Right lobe of liver (tissue), 6 donors: Measurements from ENCODE around the gene DDX41. TPM values are rescaled to one million over a fixed set of nuclear protein-coding genes. Genes with fewer than 3 reads are reported as not detected.

Source experiments
- ATAC-seq, 4 donors: fragments of 200-7000 bp; cut with Tn5 transposase; one replicate each; pipeline ENCODE4 v1.9.1; 2020; ENCODE audit warnings: mild to moderate bottlenecking in 4 of 4, moderate library complexity in 4 of 4
- DNase-seq, 3 donors: peaks; one replicate each; pipeline ENCODE4 v3.0.0-alpha.2; 2020
- H3K27ac ChIP-seq, 3 donors: fragments of 200-600 bp; one replicate each; pipeline ENCODE4 v1.8.0; 2022
- H3K27me3 ChIP-seq, 2 donors: fragments of 200-600 bp; one replicate each; pipeline ENCODE4 v1.8.0; 2022
- H3K36me3 ChIP-seq, 4 donors: fragments of 200-600 bp; sonication (generic) in 1 of 4; one replicate each; pipeline versions ENCODE4 v1.5.1 to v1.8.0; 2017 to 2022; ENCODE audit warnings: control low read depth in 1 of 4
- H3K4me1 ChIP-seq, 4 donors: fragments of 200-600 bp; sonication (generic) in 1 of 4; one replicate each; pipeline versions ENCODE4 v1.5.1 to v1.8.0; 2017 to 2022; ENCODE audit warnings: control low read depth in 1 of 4
- H3K4me3 ChIP-seq, 3 donors: fragments of 200-600 bp; one replicate each; pipeline ENCODE4 v1.8.0; 2022
- H3K9me3 ChIP-seq, 4 donors: fragments of 200-600 bp; sonication (generic) in 1 of 4; one replicate each; pipeline versions ENCODE4 v1.5.1 to v1.8.0; 2017 to 2022; ENCODE audit warnings: control low read depth in 1 of 4
- CTCF ChIP-seq, 4 donors: fragments of 200-600 bp in 3 of 4; fragments of 450-650 bp in 1 of 4; IDR thresholded peaks; one replicate each; pipeline versions ENCODE4 v1.5.1 to v1.8.0; 2016 to 2022; ENCODE audit warnings: antibody characterized with exemption in 4 of 4, mild to moderate bottlenecking in 2 of 4
- POLR2A ChIP-seq: fragments of 450-650 bp; IDR thresholded peaks from one replicate; pipeline ENCODE4 v1.6.1; 2017; ENCODE audit warnings: antibody characterized with exemption, mild to moderate bottlenecking
- WGBS: methylation state at CpG from one replicate; pipeline ENCODE4 v1.1.6; 2018; ENCODE audit warnings: low coverage, low lambda C conversion rate; ENCODE audit not compliant: insufficient coverage; ENCODE audit errors: missing lambda C conversion rate; 5-methylcytosine and 5-hydroxymethylcytosine counted together
- intact Hi-C, 2 donors: fragments of 100-400 bp; cut with DNase I; formaldehyde crosslinking; loops; one replicate each; pipeline versions ENCODE4 v1.11.2 to v1.14.1; 2022
- total RNA-seq, 6 experiments: library from RNA; depleted of rRNA in 2 of 6; stranded (reverse); fragments of >200 nt in 2 of 6; fragmentation: NEBNext Ultra II Directional in 3 of 6; extraction: Animal tissue kit (Norgen Biotek cat#: 25700) in 3 of 6; gene quantifications; one replicate each; pipeline versions ENCODE4 v1.1.0 to v1.2.4, GENCODE V29; 2016 to 2023
- donor health status: DM: no; HTN: yes; CAD: no.
- donor health status: DM: no; HTN: no; CAD: no.
- donor health status: DM: no; HTN: no; CAD: no.
- donor health status: DM: no; HTN: yes; CAD: no.
- donor health status: DM: no; HTN: yes; CAD: no.

Gene DDX41
- total RNA-seq, 6 experiments from 2014 or later, result 35.1 to 64.8 (median 47.9) TPM

GRCh38 chr5:177547736-177548135 is 31.0 kb upstream of the DDX41 start:
- WGBS, result 72% methylated on average over 3 of the region's 3 CpGs
- intact Hi-C loops, result no loop called here
- TF ChIP-seq POLR2A, result no peak
- no peak for TF ChIP-seq CTCF (IDR thresholded peaks at IDR 0.05)
- DNase-seq, result no peak
- no peak overlapping the region for H3K4me3 ChIP-seq
- peak overlapping the region in 1 of 3 donors; percentile 30 for H3K27ac ChIP-seq
- no peaks in the 10 kb centered on the region for H3K27me3 ChIP-seq
- peaks cover 0 to 38% (median 19%) of the 10 kb centered on the region in 4 donors for H3K4me1 ChIP-seq
- H3K36me3 ChIP-seq, result no peaks in the 10 kb centered on the region
- ATAC-seq, result no peak
- H3K9me3 ChIP-seq, result no peaks in the 10 kb centered on the region

GRCh38 chr5:177546258-177546741 is 29.5 kb upstream of the DDX41 start:
- peak overlapping the region; percentile 52 to 90 (median 79) for H3K27ac ChIP-seq
- DNase-seq (peak; percentile 51 to 81 (median 66)), ATAC-seq (peak; percentile 91 to 94 (median 92))
- peaks cover 0 to 5% (median 0%) of the 10 kb centered on the region in 4 donors for H3K36me3 ChIP-seq
- H3K4me3 ChIP-seq, result no peak overlapping the region
- no peaks in the 10 kb centered on the region for H3K9me3 ChIP-seq
- WGBS, result 60% methylated on average over 1 of the region's 1 CpG
- H3K27me3 ChIP-seq, result no peaks in the 10 kb centered on the region
- intact Hi-C loops, result no loop called here
- H3K4me1 ChIP-seq, result peaks cover 0 to 30% (median 14%) of the 10 kb centered on the region in 4 donors
- no peak for TF ChIP-seq POLR2A
- TF ChIP-seq CTCF (IDR thresholded peaks at IDR 0.05), result peak in 1 of 4 donors; percentile 7

- H3K27ac ChIP-seq, result peak overlapping the region; percentile 52 to 90 (median 79)
- peak in 1 of 3 donors; percentile 78 for DNase-seq
Observed at GRCh38 chr5:177545487-177546257, 28.9 kb upstream of the DDX41 start.

GRCh38 chr5:177542816-177543465 is 26.2 kb upstream of the DDX41 start:
- H3K4me3 ChIP-seq, result no peak overlapping the region
- no peak for ATAC-seq
- intact Hi-C loops, result no loop called here
- 100% methylated on average over 2 of the region's 4 CpGs for WGBS
- no peak for DNase-seq
- no peak for TF ChIP-seq POLR2A
- no peak for TF ChIP-seq CTCF (IDR thresholded peaks at IDR 0.05)
- H3K27me3 ChIP-seq, result no peaks in the 10 kb centered on the region
- H3K9me3 ChIP-seq, result no peaks in the 10 kb centered on the region
- H3K36me3 ChIP-seq, result peaks cover 0 to 17% (median 0%) of the 10 kb centered on the region in 4 donors
- H3K27ac ChIP-seq, result no peak overlapping the region
- peaks cover 0 to 26% (median 14%) of the 10 kb centered on the region in 4 donors for H3K4me1 ChIP-seq

More at GRCh38 chr5:177545487-177546257, 28.9 kb upstream of the DDX41 start:
- no peaks in the 10 kb centered on the region for H3K27me3 ChIP-seq
- 57% methylated on average over 4 of the region's 4 CpGs for WGBS
- peaks cover 0 to 30% (median 14%) of the 10 kb centered on the region in 4 donors for H3K4me1 ChIP-seq
- H3K36me3 ChIP-seq, result peaks cover 0 to 5% (median 0%) of the 10 kb centered on the region in 4 donors
- ATAC-seq, result peak; percentile 53 to 72 (median 68)
- H3K9me3 ChIP-seq, result no peaks in the 10 kb centered on the region
- intact Hi-C loops, result no loop called here
- TF ChIP-seq POLR2A, result no peak
- TF ChIP-seq CTCF (IDR thresholded peaks at IDR 0.05), result no peak
- no peak overlapping the region for H3K4me3 ChIP-seq
